WTC11 (cell line): ENCODE measurements around the gene EPSTI1. TPM values are rescaled to one million over a fixed set of nuclear protein-coding genes. Genes with fewer than 3 reads are reported as not detected.

Experiments used
- ATAC-seq: fragments of 200-7000 bp; cut with Tn5 transposase; 2 replicates; pipeline ENCODE4 v1.10.0; 2021; ENCODE audit warnings: mild to moderate bottlenecking, moderate library complexity
- CTCF ChIA-PET: fragments of 300-600 bp; sonication (Branson Sonifier 250); formaldehyde crosslinking; loops from one replicate; lab custom pipeline; 2021; ENCODE audit warnings: antibody characterized with exemption; lab: Charles Lee
- POLR2A ChIA-PET: fragments of 350-600 bp; sonication (Branson Sonifier 250); formaldehyde crosslinking; loops from one replicate; lab custom pipeline; 2021; ENCODE audit warnings: antibody characterized with exemption; lab: Charles Lee
- DNase-seq: peaks from one replicate; pipeline ENCODE4 v3.0.0; 2021; ENCODE audit warnings: low spot score
- H3K27ac Mint-ChIP-seq: 2 replicates; pipeline ENCODE4 v1.8.0; 2021; ENCODE audit warnings: mixed read lengths
- H3K27me3 Mint-ChIP-seq: 2 replicates; pipeline ENCODE4 v1.8.0; 2021; ENCODE audit warnings: low read depth, mild to moderate bottlenecking, moderate library complexity, mixed read lengths
- H3K36me3 Mint-ChIP-seq: 2 replicates; pipeline ENCODE4 v1.8.0; 2021; ENCODE audit warnings: mixed read lengths
- H3K4me1 Mint-ChIP-seq: 2 replicates; pipeline ENCODE4 v1.8.0; 2022; ENCODE audit warnings: mixed read lengths
- H3K4me3 Mint-ChIP-seq: 2 replicates; pipeline ENCODE4 v1.8.0; 2021; ENCODE audit warnings: mild to moderate bottlenecking, moderate library complexity, mixed read lengths
- H3K9me3 Mint-ChIP-seq: 2 replicates; pipeline ENCODE4 v1.8.0; 2021; ENCODE audit warnings: mixed read lengths
- ATF6 ChIP-seq: sonication (generic); formaldehyde crosslinking; IDR thresholded peaks from 2 replicates; pipeline ENCODE4 v1.8.1; 2023; ENCODE audit warnings: mild to moderate bottlenecking, missing genetic modification reagents
- CBFB ChIP-seq: sonication (generic); formaldehyde crosslinking; IDR thresholded peaks from 2 replicates; pipeline ENCODE4 v1.8.1; 2022; ENCODE audit warnings: mild to moderate bottlenecking, low read depth, missing genetic modification reagents
- CTCF ChIP-seq: fragments of 200-600 bp; IDR thresholded peaks from 2 replicates; pipeline ENCODE4 v1.8.0; 2022; ENCODE audit warnings: antibody characterized with exemption
- E2F4 ChIP-seq: sonication (generic); formaldehyde crosslinking; IDR thresholded peaks from 2 replicates; pipeline ENCODE4 v1.8.1; 2022; ENCODE audit warnings: low read depth, mild to moderate bottlenecking, moderate library complexity, missing genetic modification reagents, borderline replicate concordance
- FOXP4 ChIP-seq: sonication (generic); formaldehyde crosslinking; IDR thresholded peaks from 2 replicates; pipeline ENCODE4 v1.8.0; 2022; ENCODE audit warnings: mild to moderate bottlenecking, missing genetic modification reagents
- IRF2 ChIP-seq: sonication (generic); formaldehyde crosslinking; IDR thresholded peaks from 2 replicates; pipeline ENCODE4 v1.8.0; 2022; ENCODE audit warnings: low read depth, missing genetic modification reagents, borderline replicate concordance
- NR1H2 ChIP-seq: sonication (generic); formaldehyde crosslinking; IDR thresholded peaks from 2 replicates; pipeline ENCODE4 v1.9.0; 2021; ENCODE audit warnings: mild to moderate bottlenecking, moderate library complexity, missing genetic modification reagents
- NR2C2 ChIP-seq: sonication (generic); formaldehyde crosslinking; IDR thresholded peaks from 2 replicates; pipeline ENCODE4 v1.8.0; 2022; ENCODE audit warnings: mild to moderate bottlenecking, missing genetic modification reagents
- RELA ChIP-seq: sonication (generic); formaldehyde crosslinking; IDR thresholded peaks from 2 replicates; pipeline ENCODE4 v1.8.1; 2022; ENCODE audit warnings: missing genetic modification reagents, mild to moderate bottlenecking, borderline replicate concordance
- SMAD3 ChIP-seq: sonication (generic); formaldehyde crosslinking; IDR thresholded peaks from 2 replicates; pipeline ENCODE4 v1.8.0; 2022; ENCODE audit warnings: missing genetic modification reagents, mild to moderate bottlenecking, borderline replicate concordance
- USF1 ChIP-seq: sonication (generic); formaldehyde crosslinking; IDR thresholded peaks from 2 replicates; pipeline ENCODE4 v1.8.0; 2022; ENCODE audit warnings: mild to moderate bottlenecking, missing genetic modification reagents
- USF2 ChIP-seq: sonication (generic); formaldehyde crosslinking; IDR thresholded peaks from 2 replicates; pipeline ENCODE4 v1.8.1; 2023; ENCODE audit warnings: mild to moderate bottlenecking, missing genetic modification reagents, moderate library complexity
- ZNF219 ChIP-seq: sonication (generic); formaldehyde crosslinking; IDR thresholded peaks from 2 replicates; pipeline ENCODE4 v1.8.0; 2023; ENCODE audit warnings: missing genetic modification reagents, mild to moderate bottlenecking, borderline replicate concordance
- ZNF425 ChIP-seq: fragments of 250-450 bp; sonication (Bioruptor Pico); conservative IDR thresholded peaks from 2 replicates; pipeline ENCODE4 v1.9.0; 2021; ENCODE audit warnings: mild to moderate bottlenecking
- ZNF671 ChIP-seq: fragments of 250-450 bp; sonication (Bioruptor Pico); IDR thresholded peaks from 2 replicates; pipeline ENCODE4 v1.8.0; 2021; ENCODE audit warnings: mild to moderate bottlenecking
- total RNA-seq: library from RNA; stranded (reverse); gene quantifications from 3 replicates; pipeline ENCODE4 v1.2.3, GENCODE V29; 2021

The EPSTI1 gene
- total RNA-seq, 1 experiment from 2014 or later, result 2.1 TPM

- no peak for TF ChIP-seq ZNF425 (CRISPR knock-in tag)
- no peak for TF ChIP-seq ZNF671
- no peak for TF ChIP-seq NR2C2 (CRISPR knock-in tag)
- TF ChIP-seq, all 79 proteins: peak for 0
- no peak overlapping the region for H3K27ac Mint-ChIP-seq
- no peaks in the 10 kb centered on the region for H3K9me3 Mint-ChIP-seq
- no peaks in the 10 kb centered on the region; the same call in 1 of the 2 replicates for H3K27me3 Mint-ChIP-seq
- CTCF ChIA-PET, result no interaction called here
- no peaks in the 10 kb centered on the region for H3K36me3 Mint-ChIP-seq
- ATAC-seq, result no peak
- POLR2A ChIA-PET, result no interaction called here
- H3K4me3 Mint-ChIP-seq, result no peak overlapping the region
- H3K4me1 Mint-ChIP-seq, result peaks cover 14% of the 10 kb centered on the region
- no peak for DNase-seq
These were observed 100.5 kb downstream of the EPSTI1 start for GRCh38 chr13:42891591-42891990.

- Mint-ChIP-seq H3K4me1 (peaks cover 33% of the 10 kb centered on the region), H3K36me3 (no peaks in the 10 kb centered on the region; the same call in 1 of the 2 replicates), H3K27me3 (peaks cover 4% of the 10 kb centered on the region), H3K27ac (no peak overlapping the region), H3K9me3 (no peaks in the 10 kb centered on the region), H3K4me3 (no peak overlapping the region)
- CTCF ChIA-PET, result no interaction called here
- ATAC-seq, result no peak
- TF ChIP-seq ZNF219 (CRISPR knock-in tag) (no peak), USF1 (CRISPR knock-in tag) (no peak), IRF2 (no peak), E2F4 (CRISPR knock-in tag) (no peak), CTCF (no peak), CBFB (no peak), FOXP4 (CRISPR knock-in tag) (no peak), SMAD3 (CRISPR knock-in tag) (no peak), ATF6 (no peak), RELA (CRISPR knock-in tag) (no peak), USF2 (CRISPR knock-in tag) (no peak), NR1H2 (CRISPR knock-in tag) (no peak)
- DNase-seq, result no peak
- POLR2A ChIA-PET, result no interaction called here
These were observed 106.7 kb downstream of the EPSTI1 start for GRCh38 chr13:42885325-42885724.
